Measurements from ENCODE around the gene PEX6. TPM values are rescaled to one million over a fixed set of nuclear protein-coding genes. Genes with fewer than 3 reads are reported as not detected.
A peak's percentile ranks its signal among the peaks of the same experiment; 100 is the strongest.

PEX6 gene
- total RNA-seq, 1 donor from 2014 or later, result 35.9 TPM

GRCh38 chr6:42968783-42969182, 10.2 kb downstream of the PEX6 start:
- H3K27ac Mint-ChIP-seq, result no peak overlapping the region
- DNase-seq (ENCODE audit: extremely low spot score, unreplicated experiment), result no peak
- no peaks in the 10 kb centered on the region for H3K9me3 Mint-ChIP-seq
- TF ChIP-seq CTCF (conservative IDR thresholded peaks at IDR 0.05), result no peak
- H3K36me3 Mint-ChIP-seq, result peaks cover 3% of the 10 kb centered on the region
- no peaks in the 10 kb centered on the region for H3K27me3 Mint-ChIP-seq
- H3K4me3 Mint-ChIP-seq, result no peak overlapping the region
- no peaks in the 10 kb centered on the region for H3K4me1 Mint-ChIP-seq (ENCODE audit: unreplicated experiment)

GRCh38 chr6:42968126-42968701, 10.8 kb downstream of the PEX6 start:
- no peak overlapping the region for H3K27ac Mint-ChIP-seq
- H3K4me1 Mint-ChIP-seq (ENCODE audit: unreplicated experiment), result no peaks in the 10 kb centered on the region
- no peaks in the 10 kb centered on the region for H3K9me3 Mint-ChIP-seq
- H3K4me3 Mint-ChIP-seq, result no peak overlapping the region
- no peaks in the 10 kb centered on the region for H3K27me3 Mint-ChIP-seq
- DNase-seq (ENCODE audit: extremely low spot score, unreplicated experiment), result no peak
- TF ChIP-seq CTCF (conservative IDR thresholded peaks at IDR 0.05), result no peak
- peaks cover 3% of the 10 kb centered on the region for H3K36me3 Mint-ChIP-seq

GRCh38 chr6:42967228-42967627, 11.8 kb downstream of the PEX6 start:
- peaks cover 2% of the 10 kb centered on the region for H3K27me3 Mint-ChIP-seq
- no peak for TF ChIP-seq CTCF (conservative IDR thresholded peaks at IDR 0.05)
- H3K9me3 Mint-ChIP-seq, result no peaks in the 10 kb centered on the region
- peaks cover 3% of the 10 kb centered on the region for H3K36me3 Mint-ChIP-seq
- no peaks in the 10 kb centered on the region for H3K4me1 Mint-ChIP-seq (ENCODE audit: unreplicated experiment)
- no peak overlapping the region for H3K4me3 Mint-ChIP-seq
- DNase-seq (ENCODE audit: extremely low spot score, unreplicated experiment), result no peak
- H3K27ac Mint-ChIP-seq, result no peak overlapping the region

GRCh38 chr6:42966571-42966970, 12.4 kb downstream of the PEX6 start:
- Mint-ChIP-seq H3K4me1 (ENCODE audit: unreplicated experiment) (no peaks in the 10 kb centered on the region), H3K4me3 (no peak overlapping the region), H3K9me3 (no peaks in the 10 kb centered on the region), H3K27me3 (peaks cover 4% of the 10 kb centered on the region), H3K36me3 (peaks cover 1% of the 10 kb centered on the region), H3K27ac (no peak overlapping the region)
- no peak for TF ChIP-seq CTCF (conservative IDR thresholded peaks at IDR 0.05)
- DNase-seq (ENCODE audit: extremely low spot score, unreplicated experiment), result no peak

GRCh38 chr6:42963855-42964605, 15.0 kb downstream of the PEX6 start:
- Mint-ChIP-seq H3K36me3 (no peaks in the 10 kb centered on the region), H3K4me1 (ENCODE audit: unreplicated experiment) (peaks cover 4% of the 10 kb centered on the region), H3K4me3 (no peak overlapping the region), H3K27me3 (peaks cover 24% of the 10 kb centered on the region), H3K27ac (no peak overlapping the region), H3K9me3 (no peaks in the 10 kb centered on the region)
- peak; percentile 50 for TF ChIP-seq CTCF (conservative IDR thresholded peaks at IDR 0.05)
- DNase-seq (ENCODE audit: extremely low spot score, unreplicated experiment), result no peak

Measured in type B pancreatic cell (in vitro differentiated cells).